ENCODE results near the gene ZNF471.

DNA sequence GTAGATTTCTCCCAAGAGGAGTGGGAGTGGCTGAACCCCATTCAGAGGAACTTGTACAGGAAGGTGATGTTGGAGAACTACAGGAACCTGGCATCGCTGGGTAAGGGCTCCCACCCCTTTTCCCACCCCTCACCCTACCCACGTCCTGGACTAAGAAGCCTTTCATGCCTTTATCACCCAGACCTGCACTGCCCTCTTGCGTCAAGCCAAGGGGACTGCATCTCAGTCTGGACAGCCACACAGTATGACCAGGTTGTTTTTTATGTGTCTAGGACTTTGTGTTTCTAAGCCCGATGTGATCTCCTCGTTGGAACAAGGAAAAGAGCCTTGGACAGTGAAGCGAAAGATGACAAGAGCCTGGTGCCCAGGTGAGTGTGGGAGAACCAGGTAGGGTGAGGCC, 39.9 kb downstream of the ZNF471 start:
- TF ChIP-seq EP300 (conservative IDR thresholded peaks at IDR 0.05; ENCODE audit: poor library complexity, severe bottlenecking): no peak
- TF ChIP-seq CTCF (IDR thresholded peaks at IDR 0.05; ENCODE audit: poor library complexity, severe bottlenecking): no peak
- no peak for TF ChIP-seq REST (IDR thresholded peaks at IDR 0.05; ENCODE audit: borderline replicate concordance)
- TF ChIP-seq EZH2 (IDR thresholded peaks at IDR 0.05; ENCODE audit: borderline replicate concordance, insufficient read depth, low read length, poor library complexity, severe bottlenecking): no peak
